HG02943 (cell line): ENCODE data around the gene BTF3.
"Not testable (repeated sequence)": the region's sequence is repeated elsewhere in the genome, so short reads cannot be mapped to it uniquely, and the experiment has no call there.

Experiments
- ATAC-seq: cut with Tn5 transposase; IDR thresholded peaks from one replicate; pipeline ENCODE4 v1.9.1; 2021; ENCODE audit warnings: mild to moderate bottlenecking, low read depth, moderate library complexity; ENCODE audit not compliant: unreplicated experiment

The BTF3 gene

DNA sequence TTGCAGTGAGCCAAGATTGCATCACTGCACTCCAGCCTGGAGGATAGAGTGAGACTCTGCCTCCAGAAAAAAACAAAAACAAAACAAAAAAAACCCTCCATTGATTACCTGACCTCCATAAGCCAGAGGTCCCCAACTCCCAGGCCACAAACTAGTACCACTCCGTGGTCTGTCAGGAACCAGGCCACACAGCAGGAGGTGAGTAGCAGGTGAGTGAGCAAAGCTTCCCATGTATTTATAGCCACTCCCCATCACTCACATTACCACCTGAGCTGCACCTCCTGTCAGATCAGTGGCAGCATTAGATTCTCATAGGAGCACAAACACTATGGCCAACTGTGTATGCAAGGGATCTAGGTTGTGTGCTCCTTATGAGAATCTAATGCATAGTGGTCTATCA lies 13.7 kb upstream of the BTF3 start:
- ATAC-seq = no peak

DNA sequence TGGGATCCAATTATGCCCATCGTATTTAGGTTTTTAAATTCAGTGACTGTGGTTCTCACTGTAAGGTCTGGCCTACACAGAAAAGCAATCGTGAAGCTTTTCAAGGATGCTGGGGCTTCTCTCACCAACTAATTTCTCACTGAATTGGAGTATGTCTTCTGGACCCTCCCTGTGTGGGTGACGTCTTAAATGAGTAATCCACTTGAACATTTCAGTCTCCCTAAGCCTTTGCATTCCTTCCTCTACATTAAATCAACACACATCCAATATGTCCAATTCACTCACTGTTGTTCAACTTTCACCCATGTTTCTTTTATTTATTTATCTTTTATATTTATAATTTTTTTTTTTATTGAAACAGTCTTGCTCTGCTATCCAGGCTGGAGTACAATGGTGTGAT lies 12.5 kb upstream of the BTF3 start:
- ATAC-seq = no peak

DNA sequence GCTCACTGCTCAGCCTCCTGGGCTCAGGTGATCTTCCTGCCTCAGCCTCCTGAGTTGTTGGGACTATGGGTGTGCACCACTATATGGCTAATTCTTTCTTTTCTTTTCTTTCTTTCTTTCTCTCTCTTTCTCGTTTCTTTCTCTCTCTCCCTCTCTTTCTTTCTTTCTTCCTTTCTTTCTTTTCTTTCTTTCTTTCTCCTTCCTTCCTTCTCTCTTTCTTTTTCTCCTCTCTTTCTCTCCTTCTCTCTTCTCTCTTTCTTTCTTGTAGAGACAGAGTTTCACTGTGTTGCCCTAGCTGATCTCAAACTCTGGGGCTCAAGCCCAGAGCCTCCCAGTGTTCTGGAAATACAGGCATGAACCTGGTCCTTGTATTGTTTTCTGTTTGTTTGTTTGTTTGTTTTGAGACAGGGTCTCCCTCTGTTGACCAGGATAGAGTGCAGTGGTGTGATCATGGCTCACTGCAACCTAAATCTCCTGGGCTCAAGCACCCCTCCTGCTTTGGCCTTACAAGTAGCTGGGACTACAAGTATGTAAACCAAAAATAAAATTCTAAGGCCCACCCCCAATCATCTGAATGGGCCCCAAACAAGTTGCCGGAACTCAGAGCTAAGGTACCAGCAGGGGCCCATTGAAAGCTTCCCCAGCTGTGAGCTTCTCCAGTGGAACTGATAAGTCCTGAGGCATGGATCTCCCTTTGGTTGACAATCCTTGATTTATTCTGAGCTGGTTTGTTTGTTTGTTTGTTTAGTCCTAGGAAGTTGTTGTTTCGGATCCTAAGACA lies 11.9 kb upstream of the BTF3 start:
- no peak for ATAC-seq

DNA sequence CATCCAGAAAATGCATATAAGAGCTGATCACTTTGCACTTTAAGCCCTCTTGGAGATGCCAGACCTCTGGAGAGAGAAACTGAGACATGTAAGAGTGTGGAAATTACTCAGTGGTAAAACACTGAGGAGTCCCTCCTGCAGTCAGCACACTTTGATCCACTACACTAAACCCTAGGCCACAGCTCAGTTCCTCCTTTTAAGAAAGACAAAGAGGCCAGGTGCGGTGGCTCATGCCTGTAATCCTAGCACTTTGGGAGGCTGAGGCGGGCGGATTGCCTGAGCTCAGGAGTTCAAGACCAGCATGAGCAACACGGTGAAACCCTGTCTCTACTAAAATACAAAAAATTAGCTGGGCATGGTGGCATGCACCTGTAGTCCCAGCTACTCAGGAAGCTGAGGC lies 11.0 kb upstream of the BTF3 start:
- not testable (repeated sequence) for ATAC-seq

DNA sequence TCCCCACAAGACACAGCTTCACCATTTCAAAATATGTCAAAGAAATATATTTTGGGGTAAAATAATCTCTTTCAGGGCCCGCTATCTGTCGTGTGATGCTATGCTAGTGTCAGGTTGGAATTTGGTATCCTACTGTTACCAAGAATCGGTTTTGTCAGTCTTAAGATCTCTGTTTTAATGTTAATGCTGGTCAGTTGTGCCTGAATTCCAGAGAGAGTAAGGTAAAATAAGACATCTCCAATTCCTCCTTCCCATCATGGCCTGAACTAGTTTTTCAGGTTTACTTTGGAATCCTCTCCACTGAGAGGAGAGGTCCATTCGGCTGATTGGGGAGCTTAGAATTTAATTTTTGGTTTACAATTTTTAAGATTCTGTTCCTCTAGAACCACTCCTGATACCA lies 10.4 kb upstream of the BTF3 start:
- ATAC-seq = no peak

DNA sequence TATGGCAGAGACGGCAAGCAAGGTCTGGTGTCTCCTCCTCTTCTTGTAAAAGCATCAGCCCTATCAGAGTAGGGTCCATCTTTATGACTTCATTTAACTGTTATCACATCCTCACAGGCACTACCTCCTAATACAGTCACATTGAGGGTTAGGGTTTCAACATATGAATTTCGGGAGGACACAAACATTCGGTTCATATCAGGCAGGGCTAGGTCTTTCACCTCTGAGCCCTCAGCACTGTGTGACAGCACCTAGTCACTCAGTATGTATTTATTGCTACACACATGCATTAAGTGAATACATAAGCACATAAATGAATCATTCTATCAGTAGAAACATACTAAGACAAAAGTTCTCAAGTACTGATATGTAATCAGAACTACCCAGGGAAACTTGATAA lies 9.4 kb upstream of the BTF3 start:
- ATAC-seq = no peak

DNA sequence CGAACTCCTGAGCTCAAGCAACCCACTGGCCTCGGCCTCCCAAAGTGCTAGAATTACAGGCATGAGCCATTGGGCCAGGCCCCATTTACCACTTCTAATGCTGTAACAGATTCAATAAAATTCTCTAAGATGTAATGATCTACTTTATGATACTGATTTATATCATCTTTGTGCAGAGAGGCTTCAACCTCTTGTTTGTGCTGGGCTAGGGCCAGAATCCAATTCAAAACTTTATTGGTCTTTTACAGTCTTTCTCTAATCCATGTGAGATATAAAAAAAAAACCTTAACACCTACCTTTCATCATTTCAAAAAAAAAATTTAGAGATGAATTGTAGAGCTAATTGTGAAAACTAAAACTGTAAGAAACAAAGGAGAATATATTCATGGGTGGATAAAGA lies 8.2 kb upstream of the BTF3 start:
- ATAC-seq = no peak

DNA sequence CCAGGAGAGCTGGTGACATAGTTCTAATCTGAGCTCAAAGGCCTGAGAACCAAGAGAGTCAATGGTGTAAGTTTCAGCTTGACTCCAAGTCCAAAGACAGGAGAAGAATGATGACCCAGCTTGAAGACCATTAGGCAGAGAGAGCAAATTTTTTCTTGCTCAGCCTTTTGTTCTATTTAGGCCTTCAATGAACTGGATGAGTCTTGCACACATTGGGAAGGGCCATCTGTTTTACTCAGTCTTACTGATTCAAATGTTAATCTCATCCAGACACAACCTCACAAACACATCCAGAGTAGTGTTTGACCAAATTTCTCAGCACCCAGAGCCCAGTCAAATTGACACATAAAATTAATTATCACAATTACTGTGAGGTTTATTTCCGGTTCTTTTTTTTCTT lies 7.1 kb upstream of the BTF3 start:
- ATAC-seq = no peak

DNA sequence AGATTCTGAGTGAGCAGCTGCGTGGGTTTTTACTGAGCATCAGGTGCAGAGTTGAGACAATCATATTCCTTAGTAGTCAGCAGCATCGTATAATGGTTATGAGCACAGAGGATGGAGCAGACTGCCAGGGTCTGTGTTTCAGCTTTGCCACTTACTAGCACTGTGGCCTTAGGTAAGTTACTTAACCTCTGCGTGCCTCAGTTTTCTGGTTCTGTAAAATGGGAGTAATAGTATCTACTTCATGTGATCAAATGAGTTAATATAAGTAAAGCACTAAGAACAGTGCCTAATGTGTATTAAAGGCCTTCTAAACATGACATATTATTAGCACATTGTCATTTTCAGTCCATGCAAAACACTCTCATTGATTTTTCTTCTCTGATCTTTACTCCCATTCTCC lies 4.8 kb upstream of the BTF3 start:
- no peak for ATAC-seq

DNA sequence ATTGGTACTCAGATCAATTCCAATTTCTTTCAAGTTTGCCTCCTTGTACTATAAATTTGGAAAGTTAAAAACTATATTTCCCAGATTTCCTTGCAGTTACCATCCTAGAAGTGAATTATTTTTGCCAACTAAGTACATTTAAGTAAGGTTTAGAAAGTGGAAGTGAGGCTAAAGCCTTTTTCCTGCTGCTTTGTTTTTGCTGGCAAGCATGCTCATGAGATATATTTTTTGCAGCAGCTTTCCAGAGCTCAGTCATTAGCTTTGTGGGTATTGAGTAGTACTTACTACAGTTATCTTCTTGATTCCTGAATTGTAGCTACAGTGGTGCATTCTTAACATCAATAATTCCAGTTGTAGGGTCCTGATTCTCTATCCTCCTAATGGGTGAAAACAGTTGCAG lies 3.5 kb upstream of the BTF3 start:
- no peak for ATAC-seq

DNA sequence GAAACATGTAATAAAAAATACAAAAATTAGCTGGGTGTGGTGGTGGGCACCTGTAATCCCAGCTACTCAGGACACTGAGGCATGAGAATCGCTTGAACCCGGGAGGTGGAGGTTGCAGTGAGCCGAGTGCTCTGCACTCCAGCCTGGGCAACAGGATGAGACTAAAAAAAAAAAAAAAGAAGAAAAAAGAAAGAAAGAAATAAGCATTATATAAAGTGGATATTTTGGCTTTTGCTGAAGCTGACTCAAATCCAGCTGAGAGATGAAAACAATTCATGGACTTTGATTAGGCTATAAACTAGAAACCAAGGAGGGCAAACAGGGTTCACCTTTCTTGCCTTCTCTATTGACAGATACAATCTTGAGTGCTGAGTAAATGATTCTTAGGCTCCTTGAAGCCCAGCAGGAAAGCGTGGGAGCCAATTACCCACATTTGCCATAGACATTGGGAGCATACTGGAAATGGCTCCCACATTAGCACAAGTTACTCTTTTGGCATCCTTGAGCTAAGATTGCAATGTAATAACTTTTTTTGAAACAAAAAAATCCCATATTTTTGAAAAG lies 2.4 kb upstream of the BTF3 start:
- ATAC-seq = no peak

DNA sequence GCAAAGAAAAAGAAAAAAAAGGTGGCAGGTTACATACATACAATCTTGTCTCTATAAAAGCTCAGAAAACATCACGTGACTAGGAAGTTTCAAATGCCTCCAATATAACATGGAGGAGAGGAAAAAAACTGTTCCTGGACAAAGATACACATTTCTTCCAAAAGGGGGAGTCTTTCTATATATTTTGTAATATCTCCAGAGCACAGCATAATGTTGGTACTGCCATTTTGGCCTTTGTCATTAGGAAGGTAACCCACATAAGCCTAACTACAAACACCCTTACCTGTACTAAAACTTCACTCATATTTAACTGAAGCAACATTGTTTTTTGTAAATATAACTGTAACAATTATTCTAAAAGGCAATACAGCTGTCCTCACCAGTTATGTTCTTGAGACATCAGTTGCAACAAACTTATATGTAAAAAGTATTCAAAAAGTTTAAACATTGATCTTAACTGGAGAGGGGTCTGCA lies 1.2 kb upstream of the BTF3 start:
- ATAC-seq = no peak

DNA sequence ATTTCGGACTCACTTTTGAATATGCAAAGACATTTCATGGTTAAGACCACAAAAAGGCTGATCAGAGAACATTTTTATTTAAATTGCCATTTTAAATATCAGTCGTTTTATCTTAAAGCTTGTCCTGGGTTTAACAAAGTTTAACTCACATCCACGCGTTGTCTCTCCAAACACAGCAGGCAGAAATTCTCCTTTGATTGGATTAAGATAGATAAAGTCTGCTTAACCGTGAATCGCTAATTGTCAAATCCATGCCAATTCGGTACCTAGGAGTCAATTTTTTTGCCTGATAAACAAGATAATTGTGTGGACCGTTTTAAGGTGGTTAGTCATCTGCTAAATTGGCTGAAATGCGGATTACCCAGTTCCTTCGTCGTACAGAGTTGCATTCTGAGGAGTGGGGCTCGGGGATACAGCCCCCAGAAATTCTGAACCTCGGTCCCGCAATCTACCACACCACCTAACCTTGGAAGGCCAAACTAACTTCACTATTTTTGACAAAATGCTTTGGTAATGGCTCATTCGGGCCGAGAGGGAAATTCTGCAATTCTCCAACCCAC lies 665 bp upstream of the BTF3 start:
- no peak for ATAC-seq

DNA sequence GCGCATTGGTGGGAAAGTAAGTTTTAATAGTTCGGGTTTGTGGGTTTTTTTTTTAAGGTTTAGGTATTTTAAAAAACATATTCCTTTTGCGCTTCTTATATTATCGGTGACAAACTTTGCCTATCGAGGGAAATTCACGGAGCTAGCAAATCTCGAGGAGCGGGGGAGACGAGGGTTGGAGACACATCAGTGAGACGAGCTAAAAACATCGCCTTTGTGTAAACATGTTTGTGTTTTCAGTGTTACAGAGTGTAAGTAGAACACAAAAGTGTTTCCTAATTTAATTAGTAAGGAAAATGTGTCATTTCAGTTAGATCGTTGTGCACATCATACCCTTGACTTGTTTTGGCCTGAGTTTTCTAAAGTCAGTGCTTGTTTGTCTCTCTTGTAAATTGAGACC lies 945 bp downstream of the BTF3 start:
- ATAC-seq = no peak

DNA sequence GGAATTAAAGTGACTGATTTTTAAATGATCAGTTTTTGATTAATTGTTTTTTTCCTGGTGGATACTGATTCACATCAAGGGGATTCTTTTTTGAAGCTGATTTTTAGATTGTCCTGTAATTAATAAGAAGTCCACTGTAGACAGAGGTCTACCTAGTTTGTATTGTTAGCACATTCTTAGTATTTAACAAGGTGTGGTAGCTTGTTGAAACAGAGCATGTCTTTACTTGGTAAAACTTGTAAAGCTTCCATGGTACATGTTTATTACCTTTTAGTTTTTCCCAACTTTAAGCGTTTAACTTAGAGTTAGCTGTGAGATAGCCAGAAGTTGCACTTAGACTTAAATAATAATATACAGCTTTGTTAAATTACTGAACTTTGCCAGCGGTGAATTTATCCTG lies 1.5 kb downstream of the BTF3 start:
- ATAC-seq = no peak

DNA sequence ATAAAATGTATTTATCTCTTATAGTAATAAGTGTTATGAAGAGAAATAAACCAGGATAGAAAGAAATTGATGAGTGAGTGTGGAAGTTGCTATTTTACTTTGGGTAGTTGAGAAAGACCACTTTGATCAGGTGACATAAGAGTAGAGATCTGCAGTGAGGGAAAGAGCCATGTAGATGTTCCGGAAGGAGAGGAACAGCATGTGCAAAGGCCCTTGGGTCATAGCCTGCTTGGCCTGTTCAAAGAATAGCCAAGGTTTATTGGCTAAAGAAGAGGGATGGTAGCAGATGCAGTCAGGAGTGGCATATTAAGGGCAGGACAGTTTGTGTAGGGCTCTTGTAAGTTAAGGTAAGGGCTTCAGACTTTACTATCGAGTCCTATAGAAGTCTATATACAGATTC lies 3.2 kb downstream of the BTF3 start:
- ATAC-seq = no peak

DNA sequence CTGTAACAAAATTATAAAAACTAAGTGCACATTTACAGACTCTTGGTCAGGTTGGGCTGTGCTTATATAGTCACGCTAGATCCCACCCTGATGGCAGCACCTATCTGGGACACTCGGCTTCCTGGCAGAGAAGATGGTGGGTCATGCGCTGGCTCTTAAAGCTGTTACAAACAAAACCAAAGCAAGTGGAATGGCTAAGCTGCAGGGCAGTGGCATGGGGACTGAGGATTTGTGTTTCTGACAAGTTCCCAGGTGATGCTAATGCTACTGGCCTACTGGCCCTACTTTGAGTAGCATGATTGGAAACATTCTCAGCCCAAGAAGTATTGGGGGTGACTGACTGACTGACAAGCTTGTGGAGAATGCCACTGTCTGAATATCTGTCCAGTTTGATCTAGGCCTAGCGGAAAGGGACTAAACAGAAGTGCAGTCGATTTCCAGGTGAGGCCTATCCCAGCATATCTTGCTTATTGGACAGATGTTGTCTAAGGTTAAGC lies 8.3 kb downstream of the BTF3 start:
- ATAC-seq = no peak

DNA sequence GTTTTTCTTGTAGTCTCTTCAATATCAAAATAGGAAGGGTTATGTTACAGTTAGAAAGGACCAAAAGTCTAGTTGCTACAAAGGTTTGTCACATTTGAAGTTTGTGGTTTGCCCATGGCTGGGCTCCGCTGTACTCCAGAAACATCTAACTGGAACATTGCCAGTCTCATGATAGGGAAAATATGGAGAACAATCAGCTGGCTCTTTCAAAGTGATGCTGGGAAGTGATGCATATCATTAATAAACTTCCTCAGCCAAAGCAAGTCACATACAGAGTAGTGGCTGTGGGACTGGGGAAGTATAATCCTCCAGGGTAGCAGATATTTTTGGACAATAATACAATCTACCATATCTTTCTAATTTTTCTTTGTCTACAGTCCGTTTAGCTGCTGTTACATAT lies 8.8 kb downstream of the BTF3 start:
- no peak for ATAC-seq

DNA sequence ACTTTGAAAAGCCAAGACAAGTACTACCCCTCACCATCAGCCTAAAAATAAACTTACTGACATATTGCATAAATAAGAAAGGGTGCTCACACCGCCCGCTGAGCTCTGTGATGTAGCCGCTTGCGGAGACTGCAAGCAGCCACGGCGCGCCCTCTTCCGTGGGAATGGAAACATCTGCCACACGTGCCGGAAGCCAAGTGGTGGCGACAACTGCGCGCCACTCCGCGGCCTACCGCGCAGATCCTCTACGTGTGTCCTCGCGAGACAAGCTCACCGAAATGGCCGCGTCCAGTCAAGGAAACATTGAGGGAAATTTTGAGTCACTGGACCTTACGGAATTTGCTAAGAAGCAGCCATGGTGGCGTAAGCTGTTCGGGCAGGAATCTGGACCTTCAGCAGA lies 10.3 kb downstream of the BTF3 start:
- ATAC-seq = not testable (repeated sequence)

DNA sequence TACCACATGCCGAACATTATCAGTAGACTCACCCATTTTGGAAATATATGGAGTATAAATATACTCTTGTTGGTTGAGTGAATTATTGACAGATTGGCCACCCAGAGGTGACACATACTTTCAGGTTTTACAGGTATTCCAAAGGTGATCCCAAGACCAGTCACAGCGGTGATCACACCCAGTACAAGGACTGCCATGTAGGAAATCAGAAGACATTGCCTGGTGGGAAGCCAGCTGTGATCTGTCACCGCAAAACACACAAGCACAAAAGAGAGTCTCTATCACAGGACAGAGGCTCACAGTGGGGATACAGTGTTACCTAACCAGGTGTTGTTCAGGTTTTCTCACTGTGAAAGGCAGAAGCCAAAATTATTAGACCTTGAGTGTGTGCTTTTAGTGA lies 15.8 kb downstream of the BTF3 start:
- ATAC-seq = no peak

DNA sequence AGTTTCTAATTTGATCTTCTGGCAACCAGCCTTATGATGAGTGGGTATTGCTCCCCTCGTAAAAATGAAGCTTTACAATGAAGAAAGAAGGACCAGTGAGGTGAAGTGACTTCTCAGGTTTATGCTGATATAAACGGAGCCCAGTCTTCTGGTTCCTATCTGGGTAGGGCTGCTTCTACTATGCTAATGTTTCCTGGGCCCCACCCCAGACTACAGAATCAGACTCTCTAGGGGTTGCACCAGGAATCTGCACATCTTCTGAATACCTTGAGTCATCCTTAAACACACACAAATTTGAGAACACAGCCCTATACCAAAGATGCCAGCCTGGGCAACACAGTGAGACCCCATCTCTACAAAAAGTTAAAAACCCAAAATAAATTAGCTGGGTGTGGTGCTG lies 16.2 kb downstream of the BTF3 start:
- ATAC-seq = no peak

DNA sequence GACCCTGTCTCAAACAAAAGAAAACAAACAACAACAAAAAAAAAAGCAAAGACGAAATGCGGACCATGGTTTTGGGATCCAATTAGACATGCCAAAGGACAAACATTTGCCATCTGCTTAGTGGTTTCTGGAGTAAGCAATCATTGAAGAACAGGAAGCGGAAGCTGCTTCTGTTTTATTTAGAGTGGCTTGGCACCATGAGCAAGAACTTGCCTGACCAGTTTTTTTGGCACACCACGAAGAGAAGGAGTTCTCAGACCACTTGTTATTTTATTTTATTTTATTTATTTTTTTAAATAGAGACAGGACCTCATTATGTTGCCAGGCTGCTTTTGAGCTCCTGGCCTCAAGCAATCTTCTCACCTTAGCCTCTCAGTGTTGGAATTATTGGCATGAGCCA lies 17.0 kb downstream of the BTF3 start:
- no peak for ATAC-seq
